ENCODE data around the gene TMEM131. TPM values are rescaled to one million over a fixed set of nuclear protein-coding genes. Genes with fewer than 3 reads are reported as not detected.

The TMEM131 gene
- total and polyA plus RNA-seq, 10 of the 15 experiments (the other 5 are each of a cell fraction or from before 2014, with no cell fraction given): 6.0 to 48.2 (median 23.2) TPM

GRCh38 chr2:97769711-97770110, 226.0 kb downstream of the TMEM131 start:
- TF ChIP-seq PAX5 (IDR thresholded peaks at IDR 0.05; ENCODE audit: borderline replicate concordance, low read depth, low read length) (no peak), STAT3 (IDR thresholded peaks at IDR 0.05; ENCODE audit: low read depth, low read length) (no peak), KLF5 (IDR thresholded peaks at IDR 0.05; ENCODE audit: partially characterized antibody) (no peak), USF1 (IDR thresholded peaks at IDR 0.05; ENCODE audit: borderline replicate concordance, extremely low read length, insufficient read depth, low read depth, low read length) (no peak), MTA3 (IDR thresholded peaks at IDR 0.05; ENCODE audit: borderline replicate concordance, low read length) (no peak), ZNF687 (IDR thresholded peaks at IDR 0.05) (no peak)
- H3K4me3 ChIP-seq: no peak overlapping the region
- H3K4me1 ChIP-seq (ENCODE audit: control insufficient read depth, insufficient read depth, low read length): no peaks in the 10 kb centered on the region
- in situ Hi-C loops (cut with MboI): no loop called here
- intact Hi-C loops (cut with micrococcal nuclease; ENCODE audit: unreplicated experiment): no loop called here
- H3K27ac ChIP-seq (ENCODE audit: control insufficient read depth, insufficient read depth): no peak overlapping the region
- no peaks in the 10 kb centered on the region for H3K79me2 ChIP-seq (ENCODE audit: control insufficient read depth, insufficient read depth, low read length)
- ChIA-PET CTCF (interaction anchor here (0.6 to 3.2 kb wide), 3 partner anchors 29 to 431 kb away, joined by 3 to 16 read pairs (median 3); no protein-coding TSS in a partner anchor), RAD21 (ENCODE audit: unreplicated experiment) (no interaction called here), SMC1A (ENCODE audit: uncharacterized antibody, unreplicated experiment) (no interaction called here), POLR2A (interaction anchor here (0.6 to 0.7 kb wide), 2 partner anchors 21 to 418 kb away, joined by 3 to 4 read pairs; no protein-coding TSS in a partner anchor)
- no peaks in the 10 kb centered on the region for H3K9me3 ChIP-seq (replicated peaks; ENCODE audit: control insufficient read depth, insufficient read depth, low read length)
- no peak overlapping the region for H3K9ac ChIP-seq (ENCODE audit: control insufficient read depth, insufficient read depth, low read length)
- WGBS (ENCODE audit: insufficient coverage, insufficient replicate concordance, low lambda C conversion rate, missing lambda C conversion rate): 98% methylated on average over 3 of the region's 3 CpGs
- no peak overlapping the region for H3K4me2 ChIP-seq (ENCODE audit: control insufficient read depth, insufficient read depth)
- DNase-seq (ENCODE audit: low read depth, low spot score): no peak
- BruUV-seq (replicated peaks): no TSS peak
- no peaks in the 10 kb centered on the region for H4K20me1 ChIP-seq (ENCODE audit: control insufficient read depth, insufficient read depth)
- no peak for ATAC-seq
- no peak overlapping the region for H2AFZ ChIP-seq (ENCODE audit: control insufficient read depth, low read depth, low read length)
- peaks cover 9 to 11% of the 10 kb centered on the region in 2 experiments for H3K36me3 ChIP-seq (ENCODE audit: control insufficient read depth in 2 of 2, insufficient read depth in 2 of 2, low read length in 1 of 2)
- FAIRE-seq: no peak
- no peaks in the 10 kb centered on the region for H3K27me3 ChIP-seq (replicated peaks in 1 of 2; ENCODE audit: control insufficient read depth in 2 of 2, insufficient read depth in 2 of 2, low read length in 1 of 2)

Measured in GM12878 (cell line).